ENCODE results near the gene VAT1L.

The VAT1L gene

DNA sequence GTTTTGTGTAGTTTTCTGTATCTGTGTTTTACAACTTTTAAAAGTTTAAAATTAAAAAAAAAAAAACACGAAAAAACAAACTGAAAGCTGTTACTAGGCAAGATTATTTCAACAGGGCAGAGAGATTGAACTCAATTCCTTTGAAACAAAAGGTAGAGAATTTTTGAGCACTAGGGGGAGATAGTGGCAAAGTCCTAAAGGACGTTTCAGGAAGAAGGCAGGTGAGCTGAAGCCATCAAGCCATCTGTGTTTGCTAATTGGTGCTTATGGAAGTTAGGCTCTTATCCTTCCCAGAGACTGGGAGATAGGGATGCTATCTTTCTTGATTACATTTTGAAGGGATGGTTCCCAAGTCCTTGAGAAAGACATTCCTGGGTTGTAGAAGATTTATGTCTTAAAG lies 163.4 kb downstream of the VAT1L start:
- H3K9ac ChIP-seq (ENCODE audit: low read length) = no peak overlapping the region
- H3K4me2 ChIP-seq (ENCODE audit: low read depth, low read length) = no peak overlapping the region
- no peaks in the 10 kb centered on the region for H3K27me3 ChIP-seq (replicated peaks; ENCODE audit: insufficient read depth, low read length)
- no peak overlapping the region for H3K27ac ChIP-seq (ENCODE audit: low read length)
- no peaks in the 10 kb centered on the region for H3K36me3 ChIP-seq (replicated peaks; ENCODE audit: insufficient read depth, low read length)
- DNase-seq = peak; percentile 24
- H3K9me3 ChIP-seq (replicated peaks; ENCODE audit: insufficient read depth, low read length) = no peaks in the 10 kb centered on the region
- TF ChIP-seq, protein P1, sequence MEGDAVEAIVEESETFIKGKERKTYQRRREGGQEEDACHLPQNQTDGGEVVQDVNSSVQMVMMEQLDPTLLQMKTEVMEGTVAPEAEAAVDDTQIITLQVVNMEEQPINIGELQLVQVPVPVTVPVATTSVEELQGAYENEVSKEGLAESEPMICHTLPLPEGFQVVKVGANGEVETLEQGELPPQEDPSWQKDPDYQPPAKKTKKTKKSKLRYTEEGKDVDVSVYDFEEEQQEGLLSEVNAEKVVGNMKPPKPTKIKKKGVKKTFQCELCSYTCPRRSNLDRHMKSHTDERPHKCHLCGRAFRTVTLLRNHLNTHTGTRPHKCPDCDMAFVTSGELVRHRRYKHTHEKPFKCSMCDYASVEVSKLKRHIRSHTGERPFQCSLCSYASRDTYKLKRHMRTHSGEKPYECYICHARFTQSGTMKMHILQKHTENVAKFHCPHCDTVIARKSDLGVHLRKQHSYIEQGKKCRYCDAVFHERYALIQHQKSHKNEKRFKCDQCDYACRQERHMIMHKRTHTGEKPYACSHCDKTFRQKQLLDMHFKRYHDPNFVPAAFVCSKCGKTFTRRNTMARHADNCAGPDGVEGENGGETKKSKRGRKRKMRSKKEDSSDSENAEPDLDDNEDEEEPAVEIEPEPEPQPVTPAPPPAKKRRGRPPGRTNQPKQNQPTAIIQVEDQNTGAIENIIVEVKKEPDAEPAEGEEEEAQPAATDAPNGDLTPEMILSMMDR (IDR thresholded peaks at IDR 0.05; ENCODE audit: low read length) = peak; percentile 28
- TF ChIP-seq EZH2phosphoT487 (IDR thresholded peaks at IDR 0.05; ENCODE audit: low read length) = no peak
- no peak overlapping the region for H2AFZ ChIP-seq (ENCODE audit: low read length)
- H3K9me2 ChIP-seq (replicated peaks; ENCODE audit: insufficient read depth, low read length) = no peaks in the 10 kb centered on the region
- H4K20me1 ChIP-seq (ENCODE audit: insufficient read depth, low read length) = no peaks in the 10 kb centered on the region
- no peaks in the 10 kb centered on the region for H3K79me2 ChIP-seq (ENCODE audit: low read length)
- no peak overlapping the region for H3K4me3 ChIP-seq (ENCODE audit: low read length)
- no peaks in the 10 kb centered on the region for H3F3A ChIP-seq (ENCODE audit: insufficient read depth, low read length)
- no peaks in the 10 kb centered on the region for H3K4me1 ChIP-seq (ENCODE audit: low read length)

DNA sequence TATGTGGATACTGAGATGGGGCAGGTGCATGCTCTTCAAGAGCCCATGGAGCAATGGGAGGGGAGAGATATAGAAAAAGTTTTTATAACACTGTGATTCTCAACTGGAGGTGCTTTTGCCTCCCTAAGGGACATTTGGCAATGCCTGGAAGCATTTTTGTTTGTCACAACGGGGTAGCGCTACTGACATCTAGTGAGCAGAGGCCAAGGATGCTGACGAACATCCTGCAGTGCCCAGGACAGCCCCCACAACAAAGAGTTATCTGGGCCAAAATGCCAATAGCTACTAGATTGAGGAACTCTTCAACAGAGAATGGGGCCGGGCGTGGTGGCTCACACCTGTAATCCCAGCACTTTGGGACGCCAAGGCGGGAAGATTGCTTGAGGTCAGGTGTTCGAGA lies 166.8 kb downstream of the VAT1L start:
- Histone ChIP-seq H3K4me3 (ENCODE audit: low read length) (no peak overlapping the region), H3K27ac (ENCODE audit: low read length) (no peak overlapping the region), H3K9me3 (replicated peaks; ENCODE audit: insufficient read depth, low read length) (no peaks in the 10 kb centered on the region), H3K4me1 (ENCODE audit: low read length) (no peaks in the 10 kb centered on the region), H3K4me2 (ENCODE audit: low read depth, low read length) (no peak overlapping the region), H3K9ac (ENCODE audit: low read length) (no peak overlapping the region), H3K9me2 (replicated peaks; ENCODE audit: insufficient read depth, low read length) (no peaks in the 10 kb centered on the region), H3F3A (ENCODE audit: insufficient read depth, low read length) (no peaks in the 10 kb centered on the region), H4K20me1 (ENCODE audit: insufficient read depth, low read length) (no peaks in the 10 kb centered on the region), H3K27me3 (replicated peaks; ENCODE audit: insufficient read depth, low read length) (no peaks in the 10 kb centered on the region), H3K79me2 (ENCODE audit: low read length) (no peaks in the 10 kb centered on the region), H2AFZ (ENCODE audit: low read length) (no peak overlapping the region), H3K36me3 (replicated peaks; ENCODE audit: insufficient read depth, low read length) (no peaks in the 10 kb centered on the region)
- no peak for DNase-seq
- TF ChIP-seq EZH2phosphoT487 (IDR thresholded peaks at IDR 0.05; ENCODE audit: low read length) (no peak), EZH2 (optimal IDR thresholded peaks at IDR 0.05; ENCODE audit: low read depth, low read length) (no peak)
- TF ChIP-seq, protein P1 (IDR thresholded peaks at IDR 0.05; ENCODE audit: low read length) = no peak

DNA sequence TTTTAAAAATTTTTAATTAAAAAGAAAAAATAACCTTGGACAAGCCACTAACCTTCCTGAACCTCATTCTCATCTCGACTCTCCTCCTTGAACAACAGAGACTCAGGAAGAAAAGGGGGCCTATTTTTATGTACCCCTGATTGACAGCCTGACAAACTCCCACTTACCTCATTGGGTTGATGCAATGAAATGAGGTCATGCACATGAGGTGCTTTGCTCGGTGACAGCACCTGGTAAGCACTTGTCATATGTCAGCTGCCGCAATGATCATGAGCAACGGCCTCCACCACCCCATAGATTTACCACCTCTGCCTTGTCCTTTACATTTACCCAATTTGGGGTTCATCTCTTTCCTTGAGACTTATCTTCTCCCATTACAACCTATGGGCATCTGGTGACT lies 167.9 kb downstream of the VAT1L start:
- Histone ChIP-seq H4K20me1 (ENCODE audit: insufficient read depth, low read length) (no peaks in the 10 kb centered on the region), H3K36me3 (replicated peaks; ENCODE audit: insufficient read depth, low read length) (no peaks in the 10 kb centered on the region), H3K27me3 (replicated peaks; ENCODE audit: insufficient read depth, low read length) (no peaks in the 10 kb centered on the region), H3K9ac (ENCODE audit: low read length) (no peak overlapping the region), H3K27ac (ENCODE audit: low read length) (no peak overlapping the region), H3K4me2 (ENCODE audit: low read depth, low read length) (no peak overlapping the region), H3K4me1 (ENCODE audit: low read length) (no peaks in the 10 kb centered on the region), H3K9me2 (replicated peaks; ENCODE audit: insufficient read depth, low read length) (no peaks in the 10 kb centered on the region), H3K79me2 (ENCODE audit: low read length) (no peaks in the 10 kb centered on the region), H3K4me3 (ENCODE audit: low read length) (no peak overlapping the region), H3F3A (ENCODE audit: insufficient read depth, low read length) (no peaks in the 10 kb centered on the region), H3K9me3 (replicated peaks; ENCODE audit: insufficient read depth, low read length) (no peaks in the 10 kb centered on the region), H2AFZ (ENCODE audit: low read length) (no peak overlapping the region)
- DNase-seq = no peak
- TF ChIP-seq, protein P1 (IDR thresholded peaks at IDR 0.05; ENCODE audit: low read length) = no peak
- TF ChIP-seq EZH2 (optimal IDR thresholded peaks at IDR 0.05; ENCODE audit: low read depth, low read length) = no peak
- no peak for TF ChIP-seq EZH2phosphoT487 (IDR thresholded peaks at IDR 0.05; ENCODE audit: low read length)
